22Rv1 (cell line): ENCODE results near the gene SULT1E1.

Source experiments
- H3K27ac ChIP-seq: fragments of 450-650 bp; 2 replicates; pipeline ENCODE4 v1.5.1; 2017
- CTCF ChIP-seq: fragments of 450-650 bp; IDR thresholded peaks from 2 replicates; pipeline ENCODE4 v1.5.1; 2017; ENCODE audit warnings: mild to moderate bottlenecking
- ZFX ChIP-seq: fragments of 450-650 bp; IDR thresholded peaks from 2 replicates; pipeline ENCODE4 v1.6.1; 2017; ENCODE audit warnings: antibody characterized with exemption, borderline replicate concordance

SULT1E1 gene

GRCh38 chr4:69823481-69824186, 36.3 kb downstream of the SULT1E1 start:
- peak overlapping the region; percentile 26; the same call in 1 of the 2 replicates for H3K27ac ChIP-seq
- TF ChIP-seq CTCF (peak; percentile 85), ZFX (no peak)

GRCh38 chr4:69823048-69823447, 36.9 kb downstream of the SULT1E1 start:
- TF ChIP-seq ZFX (no peak), CTCF (no peak)
- peak overlapping the region; percentile 26; the same call in 1 of the 2 replicates for H3K27ac ChIP-seq

- no peak overlapping the region for H3K27ac ChIP-seq
- TF ChIP-seq ZFX (no peak), CTCF (no peak)
These were observed 37.7 kb downstream of the SULT1E1 start for GRCh38 chr4:69822198-69822597.

GRCh38 chr4:69818060-69818639, 41.8 kb downstream of the SULT1E1 start:
- H3K27ac ChIP-seq = no peak overlapping the region
- TF ChIP-seq CTCF (no peak), ZFX (no peak)

- TF ChIP-seq CTCF (no peak), ZFX (no peak)
- H3K27ac ChIP-seq = no peak overlapping the region
These were observed 43.7 kb downstream of the SULT1E1 start for GRCh38 chr4:69816236-69816635.

- TF ChIP-seq ZFX = no peak
- no peak for TF ChIP-seq CTCF
- no peak overlapping the region for H3K27ac ChIP-seq
These were observed 46.3 kb downstream of the SULT1E1 start for GRCh38 chr4:69813628-69814027.

- TF ChIP-seq CTCF = no peak
- no peak for TF ChIP-seq ZFX
- H3K27ac ChIP-seq = no peak overlapping the region
These were observed 48.8 kb downstream of the SULT1E1 start for GRCh38 chr4:69811166-69811565.
